ENCODE measurements around the gene NLRP3.

DNA sequence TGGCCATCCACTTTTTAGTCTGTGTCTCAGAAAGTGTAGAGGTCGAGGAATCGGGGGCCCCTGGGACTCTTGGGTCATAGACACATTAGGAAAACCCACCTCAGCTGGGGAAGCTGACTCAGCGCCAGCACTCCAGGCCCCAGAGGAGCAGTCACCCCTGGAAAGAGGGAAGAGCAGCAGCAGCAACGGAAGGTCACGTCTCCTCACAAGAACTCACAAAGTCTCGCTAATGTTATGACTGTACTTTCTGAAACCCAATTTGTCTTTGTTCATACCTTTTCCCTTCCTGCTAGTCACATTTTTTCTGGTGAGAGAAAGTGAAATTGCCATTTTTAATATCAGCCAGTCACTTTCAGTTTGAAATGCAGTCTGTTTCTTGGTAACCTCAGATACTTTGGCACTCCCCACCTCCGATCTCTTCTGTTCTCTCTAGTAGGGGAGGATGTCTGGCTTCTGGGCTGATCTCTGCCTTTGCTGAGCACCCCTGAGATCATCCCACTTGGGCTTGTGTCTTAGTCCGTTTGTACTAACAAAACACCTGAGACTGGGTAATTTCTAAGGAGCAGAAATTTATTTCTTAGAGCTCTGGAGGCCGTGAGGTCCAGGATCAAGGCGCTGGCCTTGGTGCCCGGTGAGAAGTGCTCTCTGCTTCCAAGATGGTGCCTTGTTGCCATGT, 6.0 kb upstream of the NLRP3 start:
- TF ChIP-seq, protein P1, sequence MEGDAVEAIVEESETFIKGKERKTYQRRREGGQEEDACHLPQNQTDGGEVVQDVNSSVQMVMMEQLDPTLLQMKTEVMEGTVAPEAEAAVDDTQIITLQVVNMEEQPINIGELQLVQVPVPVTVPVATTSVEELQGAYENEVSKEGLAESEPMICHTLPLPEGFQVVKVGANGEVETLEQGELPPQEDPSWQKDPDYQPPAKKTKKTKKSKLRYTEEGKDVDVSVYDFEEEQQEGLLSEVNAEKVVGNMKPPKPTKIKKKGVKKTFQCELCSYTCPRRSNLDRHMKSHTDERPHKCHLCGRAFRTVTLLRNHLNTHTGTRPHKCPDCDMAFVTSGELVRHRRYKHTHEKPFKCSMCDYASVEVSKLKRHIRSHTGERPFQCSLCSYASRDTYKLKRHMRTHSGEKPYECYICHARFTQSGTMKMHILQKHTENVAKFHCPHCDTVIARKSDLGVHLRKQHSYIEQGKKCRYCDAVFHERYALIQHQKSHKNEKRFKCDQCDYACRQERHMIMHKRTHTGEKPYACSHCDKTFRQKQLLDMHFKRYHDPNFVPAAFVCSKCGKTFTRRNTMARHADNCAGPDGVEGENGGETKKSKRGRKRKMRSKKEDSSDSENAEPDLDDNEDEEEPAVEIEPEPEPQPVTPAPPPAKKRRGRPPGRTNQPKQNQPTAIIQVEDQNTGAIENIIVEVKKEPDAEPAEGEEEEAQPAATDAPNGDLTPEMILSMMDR (IDR thresholded peaks at IDR 0.05): no peak
- no peak for TF ChIP-seq ZFX (IDR thresholded peaks at IDR 0.05; ENCODE audit: borderline replicate concordance)
